Measurements from ENCODE around the gene HIVEP3.

The HIVEP3 gene

DNA sequence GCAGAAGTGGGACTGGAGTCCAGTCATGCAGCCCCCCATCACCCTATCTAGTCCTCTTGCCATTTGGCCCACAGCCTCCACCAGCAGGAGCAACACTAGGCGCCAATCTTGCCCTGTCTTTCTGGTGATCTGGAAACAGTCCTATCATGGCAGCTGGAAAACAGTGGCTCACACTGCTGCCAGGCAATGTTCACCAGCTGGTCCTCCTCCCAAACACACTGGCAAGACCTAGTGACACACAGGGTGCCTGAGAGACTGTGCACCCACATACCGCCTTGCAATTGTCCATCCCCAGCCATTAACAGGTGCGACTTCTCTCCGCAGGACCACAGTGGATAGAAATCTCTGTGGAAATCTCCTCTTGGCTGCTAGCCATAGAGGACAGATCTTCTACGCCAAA is 105.5 kb downstream of the HIVEP3 start:
- DNase-seq (ENCODE audit: low read depth): no peak

- peak; percentile 92 for DNase-seq (ENCODE audit: low read depth)
Measured at GRCh38 chr1:41812453-41812852, 106.3 kb downstream of the HIVEP3 start.

DNA sequence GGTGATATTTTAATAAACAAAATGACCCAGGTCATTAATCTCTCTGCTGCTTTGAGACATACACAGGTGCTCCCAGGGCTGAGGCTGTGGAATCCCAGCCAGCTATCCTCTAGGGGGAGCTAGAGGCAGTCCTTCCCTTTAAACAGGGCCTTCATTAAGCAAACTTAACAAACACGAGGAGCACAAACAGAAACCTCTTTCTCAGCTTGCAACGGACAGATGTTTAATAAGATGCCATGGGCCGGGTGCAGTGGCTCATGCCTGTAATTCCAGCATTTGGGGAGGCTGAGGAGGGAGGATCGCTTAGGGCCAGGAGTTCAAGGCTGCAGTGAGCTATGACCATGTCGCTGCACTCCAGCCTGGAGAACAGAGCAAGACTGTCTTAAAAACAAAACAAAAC is 106.7 kb downstream of the HIVEP3 start:
- peak; percentile 34 for DNase-seq (ENCODE audit: low read depth)

- DNase-seq (ENCODE audit: low read depth): no peak
Measured at GRCh38 chr1:41811051-41811795, 107.5 kb downstream of the HIVEP3 start.

- no peak for DNase-seq (ENCODE audit: low read depth)
Measured at GRCh38 chr1:41810446-41810845, 108.3 kb downstream of the HIVEP3 start.

DNA sequence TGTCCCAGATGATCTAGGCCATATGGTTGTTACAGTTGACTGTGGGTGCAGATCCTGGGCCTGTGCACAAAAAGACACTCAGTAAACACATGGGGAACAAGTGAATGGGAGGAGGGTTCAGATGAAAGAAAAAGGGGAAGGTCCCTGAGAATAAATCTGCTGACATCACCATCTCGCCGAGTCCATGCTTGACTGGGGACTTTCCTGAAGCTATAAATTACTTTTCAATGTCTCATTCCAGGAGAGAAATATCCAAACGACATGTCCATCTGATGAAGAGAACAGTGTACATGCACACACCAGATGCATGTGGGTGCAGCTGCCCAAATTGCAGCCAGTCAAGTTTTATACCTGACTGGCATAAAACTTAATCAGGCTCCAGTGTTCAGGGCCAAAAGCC is 109.0 kb downstream of the HIVEP3 start:
- DNase-seq (ENCODE audit: low read depth): no peak

DNA sequence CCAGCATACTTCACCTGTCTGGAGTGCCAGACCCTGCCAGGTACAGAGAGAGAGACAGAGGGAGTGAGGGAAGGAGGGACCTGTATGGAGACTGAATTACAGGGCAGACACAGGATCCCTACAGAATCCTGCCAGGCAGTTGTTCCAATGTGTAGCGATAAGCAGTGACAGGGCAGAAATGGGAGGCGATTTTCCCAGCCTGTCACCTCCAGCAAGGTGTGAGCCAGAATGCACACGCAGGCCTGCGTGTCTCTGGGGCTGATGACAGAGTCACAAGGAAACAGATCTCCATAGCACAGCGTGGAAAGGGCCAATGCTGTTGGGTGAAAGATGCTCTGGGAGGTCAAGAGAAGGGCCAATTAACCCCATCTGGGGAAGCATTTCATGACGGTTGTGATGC is 111.3 kb downstream of the HIVEP3 start:
- DNase-seq (ENCODE audit: low read depth): no peak

- no peak for DNase-seq (ENCODE audit: low read depth)
Measured at GRCh38 chr1:41806472-41807155, 112.1 kb downstream of the HIVEP3 start.

GRCh38 chr1:41805771-41806471 is 112.8 kb downstream of the HIVEP3 start:
- no peak for DNase-seq (ENCODE audit: low read depth)

GRCh38 chr1:41804176-41804575 is 114.5 kb downstream of the HIVEP3 start:
- no peak for DNase-seq (ENCODE audit: low read depth)

- DNase-seq (ENCODE audit: low read depth): no peak
Measured at GRCh38 chr1:41803656-41804055, 115.1 kb downstream of the HIVEP3 start.

DNA sequence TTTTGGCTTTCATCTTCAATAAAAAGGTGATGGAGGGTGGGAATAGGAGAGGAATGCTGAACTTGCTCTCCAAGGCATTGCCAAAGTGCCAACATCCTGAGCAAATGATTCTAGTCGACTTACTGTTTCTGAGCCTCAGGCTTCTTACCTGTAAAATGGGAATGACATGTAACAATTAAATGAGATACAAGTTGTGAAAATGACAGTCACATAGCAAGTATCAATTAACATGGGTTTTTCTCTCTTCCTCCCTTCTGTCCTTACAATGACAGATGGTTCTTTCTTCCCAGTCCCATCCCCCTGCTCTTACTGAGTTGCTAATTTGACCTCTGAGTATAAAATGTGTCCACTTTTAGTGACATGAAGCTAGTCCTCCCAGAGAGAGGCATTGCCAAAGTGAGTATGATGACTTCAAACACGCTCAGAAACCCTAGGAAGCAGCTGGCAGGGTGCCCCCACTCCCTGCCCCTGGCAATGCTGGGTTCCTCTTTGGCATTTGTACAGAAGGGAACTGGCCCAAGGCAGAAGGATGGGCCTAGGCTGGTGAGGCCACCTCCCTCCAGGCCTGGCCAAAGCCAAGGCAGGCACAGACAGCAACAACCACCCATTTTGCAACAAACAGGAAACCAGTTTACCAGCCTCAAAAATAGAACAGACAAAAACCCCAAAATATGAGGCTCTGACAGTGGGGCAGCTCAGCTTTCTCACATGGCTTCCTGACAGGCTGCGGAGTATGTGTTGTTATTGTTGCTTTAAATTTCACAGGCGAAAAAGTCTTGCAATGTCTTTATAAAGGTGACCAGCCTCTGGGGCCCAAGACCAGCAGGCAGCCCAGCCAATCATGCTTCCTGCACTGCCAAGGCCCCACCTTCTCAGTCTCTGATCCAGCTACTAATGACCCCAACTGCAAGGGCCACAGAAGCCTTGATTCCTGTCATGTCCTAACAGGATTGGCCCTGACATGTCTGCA is 115.9 kb downstream of the HIVEP3 start:
- no peak for DNase-seq (ENCODE audit: low read depth)

DNA sequence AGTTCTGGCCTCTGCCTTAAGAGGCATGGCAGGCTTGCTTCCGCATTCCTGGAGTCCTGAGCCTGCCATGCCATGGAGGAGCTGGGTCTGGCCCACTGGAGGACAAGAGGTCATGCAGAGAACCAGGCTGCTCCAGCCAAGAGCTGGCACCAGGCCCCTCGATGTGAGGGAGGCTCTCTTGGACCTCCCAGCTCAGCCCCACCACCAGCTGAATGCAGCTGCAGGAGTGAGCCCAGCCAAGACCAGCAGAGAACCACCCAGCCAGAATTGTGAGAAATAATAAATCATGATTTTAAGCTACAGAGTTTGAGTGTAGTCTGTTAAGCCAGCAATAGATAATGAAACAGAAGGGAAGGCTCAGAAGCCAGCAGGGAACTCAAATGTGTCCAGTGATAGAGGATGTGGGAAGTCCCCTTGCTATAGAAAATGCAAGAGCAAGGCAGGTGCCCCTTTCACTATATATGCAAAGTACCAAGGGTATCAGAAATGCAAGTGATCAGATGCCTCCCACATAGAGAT is 118.4 kb downstream of the HIVEP3 start:
- no peak for DNase-seq (ENCODE audit: low read depth)

DNA sequence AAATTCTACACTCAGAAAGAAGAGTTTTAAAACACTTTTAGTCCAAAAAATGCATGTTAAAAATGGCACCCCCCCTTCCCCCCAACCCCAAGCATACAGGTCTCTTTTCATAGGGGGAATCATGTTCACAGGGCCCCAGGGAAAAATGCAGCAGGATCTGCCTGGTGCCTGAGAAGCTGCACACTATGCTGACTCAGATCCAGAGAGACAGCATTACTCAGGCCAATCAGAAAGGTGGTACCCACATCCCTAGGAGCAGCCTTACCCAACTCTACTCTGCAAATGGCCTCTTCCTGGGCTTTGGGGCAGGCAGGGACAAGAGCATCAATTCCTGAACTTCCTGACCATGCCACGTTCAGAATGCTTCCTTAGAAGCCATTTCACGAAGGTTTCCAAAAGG is 119.0 kb downstream of the HIVEP3 start:
- DNase-seq (ENCODE audit: low read depth): no peak

- no peak for DNase-seq (ENCODE audit: low read depth)
Measured at GRCh38 chr1:41799205-41799604, 119.5 kb downstream of the HIVEP3 start.

DNA sequence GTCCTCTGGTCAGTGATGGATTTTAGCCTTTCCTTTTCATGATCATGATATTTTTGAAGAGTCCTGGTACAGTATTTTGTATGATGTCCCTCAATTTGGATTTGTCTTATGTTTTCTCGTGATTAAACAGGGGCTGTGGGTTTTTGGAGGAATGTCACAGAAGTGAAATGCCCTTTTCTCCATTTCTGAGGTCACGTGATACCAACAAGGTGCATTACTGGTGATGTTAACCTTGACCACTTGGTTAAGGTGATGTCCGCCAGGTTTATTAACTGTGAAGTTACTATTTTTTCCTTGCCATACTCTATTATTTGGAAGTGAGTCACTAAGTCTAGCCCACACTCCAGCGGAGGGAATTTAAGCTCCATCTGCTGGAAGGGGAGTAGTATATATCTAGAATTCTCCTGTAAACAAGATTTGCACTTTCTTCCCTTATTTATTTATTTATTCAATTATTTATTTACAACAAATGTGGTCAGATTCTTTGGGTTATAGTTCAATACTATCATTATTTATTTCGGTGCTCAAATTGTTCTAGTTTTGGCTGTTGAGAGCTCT is 123.4 kb downstream of the HIVEP3 start:
- no peak for DNase-seq (ENCODE audit: low read depth)

- DNase-seq (ENCODE audit: low read depth): no peak
Measured at GRCh38 chr1:41794031-41794430, 124.7 kb downstream of the HIVEP3 start.

DNA sequence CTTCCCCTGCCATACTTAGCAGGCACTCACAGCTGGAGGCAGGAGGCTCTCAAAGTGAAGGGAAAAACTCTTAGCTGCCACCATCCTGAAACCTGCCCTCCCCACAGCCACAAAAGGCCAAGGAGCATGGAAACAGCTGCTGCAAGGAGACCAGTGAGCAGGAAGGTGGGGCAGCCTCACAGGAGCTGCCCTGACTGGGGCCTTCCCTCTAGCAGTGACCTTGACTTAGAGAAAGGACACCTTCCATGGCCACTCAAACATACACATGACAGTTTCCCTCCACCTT is 126.3 kb downstream of the HIVEP3 start:
- no peak for DNase-seq (ENCODE audit: low read depth)

DNA sequence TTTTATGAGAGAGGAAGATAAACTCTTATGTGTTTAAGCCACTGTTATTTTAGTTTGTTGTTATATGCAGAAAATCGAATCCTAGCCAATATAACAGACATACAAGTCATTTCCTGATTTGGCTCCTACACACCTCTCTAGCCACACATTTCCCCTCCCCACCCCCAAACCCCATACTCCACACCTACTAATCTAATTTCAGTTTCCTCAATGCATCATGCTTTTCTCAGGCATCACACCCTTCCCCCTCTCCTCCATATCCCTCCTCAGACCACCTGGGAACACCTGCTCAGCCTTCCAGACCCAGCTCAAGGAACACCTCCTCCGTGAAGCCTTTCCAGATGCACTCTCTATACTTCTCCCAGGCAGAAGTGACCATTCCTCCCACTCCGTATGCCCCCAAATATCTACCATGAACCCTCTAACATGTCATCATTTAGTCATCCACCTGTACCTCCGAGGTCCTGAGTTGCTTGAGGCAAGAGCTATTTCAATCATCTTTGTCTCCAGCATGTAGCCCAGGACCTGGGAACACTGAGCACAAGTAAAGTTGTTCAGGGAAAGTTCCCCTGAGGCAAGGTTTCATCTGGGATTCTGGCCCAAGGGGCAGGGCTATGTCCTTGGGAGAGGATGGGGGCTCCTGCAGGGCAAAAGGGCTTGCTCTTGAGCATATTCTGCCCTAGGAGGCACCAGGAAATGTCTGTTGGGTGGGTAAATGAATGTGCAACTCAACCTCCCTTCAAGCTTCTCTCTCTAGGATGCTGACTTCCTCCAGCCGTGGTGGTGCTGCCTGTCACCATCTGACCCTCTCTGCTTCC is 126.8 kb downstream of the HIVEP3 start:
- DNase-seq (ENCODE audit: low read depth): no peak

DNA sequence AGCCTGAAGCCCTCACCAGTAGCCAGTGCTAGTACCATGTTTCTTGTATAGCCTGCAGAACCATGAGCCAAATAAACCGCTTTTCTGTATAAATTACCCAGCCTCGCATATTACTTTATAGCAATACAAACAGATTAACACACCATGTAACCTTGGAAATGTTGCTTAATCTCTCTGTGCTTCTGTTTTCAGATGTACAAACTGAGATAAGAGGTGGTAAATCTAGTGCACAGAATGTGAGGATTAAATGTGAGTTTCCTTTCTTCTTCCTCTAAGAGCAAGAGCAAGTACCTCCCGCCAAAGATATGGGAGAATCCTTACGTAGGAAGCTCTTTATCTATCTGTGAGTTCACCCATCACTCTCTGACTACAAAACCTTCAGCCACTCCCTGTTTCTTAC is 128.4 kb downstream of the HIVEP3 start:
- no peak for DNase-seq (ENCODE audit: low read depth)

Data from HS-5 (cell line).